ENCODE results near the gene ASTN1.

Gene ASTN1

DNA sequence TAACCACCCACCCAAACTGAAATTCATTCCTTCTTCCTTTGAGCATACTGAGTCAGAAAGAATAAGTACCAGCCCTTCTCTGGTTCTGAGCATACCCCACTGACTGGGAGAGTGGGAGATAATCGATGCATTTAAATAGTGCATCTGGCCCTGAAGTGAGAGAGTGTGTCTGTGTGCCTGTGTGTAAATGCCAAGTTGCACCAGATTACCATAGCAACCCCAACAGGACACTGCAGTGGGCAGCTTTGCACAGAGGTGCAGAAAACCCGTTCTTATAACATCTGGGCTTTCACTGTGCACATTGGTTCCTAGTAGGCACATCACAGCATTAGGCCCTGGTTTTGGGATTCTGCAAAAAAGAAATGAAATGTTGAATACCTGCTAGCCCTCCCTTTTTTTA lies 2.3 kb downstream of the ASTN1 start:
- DNase-seq: no peak

DNA sequence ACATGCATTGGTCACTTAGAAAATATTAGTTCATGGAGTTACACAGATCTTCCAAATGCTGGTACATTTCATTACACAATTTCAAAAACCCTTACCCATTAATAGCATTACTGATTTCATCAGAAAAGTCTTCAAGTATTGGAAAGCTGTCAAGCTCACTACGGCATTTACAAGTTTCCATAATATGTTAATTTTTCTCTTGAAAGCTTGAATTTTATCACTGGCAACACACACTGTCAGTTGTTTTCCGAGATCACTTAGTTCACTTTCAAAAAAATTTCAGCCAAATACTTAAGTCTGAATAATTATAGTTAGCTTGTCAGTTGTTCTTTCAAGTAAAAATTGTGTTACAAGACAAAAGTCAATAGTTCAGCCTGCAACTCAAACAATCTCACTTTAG lies 18.0 kb downstream of the ASTN1 start:
- DNase-seq: no peak

DNA sequence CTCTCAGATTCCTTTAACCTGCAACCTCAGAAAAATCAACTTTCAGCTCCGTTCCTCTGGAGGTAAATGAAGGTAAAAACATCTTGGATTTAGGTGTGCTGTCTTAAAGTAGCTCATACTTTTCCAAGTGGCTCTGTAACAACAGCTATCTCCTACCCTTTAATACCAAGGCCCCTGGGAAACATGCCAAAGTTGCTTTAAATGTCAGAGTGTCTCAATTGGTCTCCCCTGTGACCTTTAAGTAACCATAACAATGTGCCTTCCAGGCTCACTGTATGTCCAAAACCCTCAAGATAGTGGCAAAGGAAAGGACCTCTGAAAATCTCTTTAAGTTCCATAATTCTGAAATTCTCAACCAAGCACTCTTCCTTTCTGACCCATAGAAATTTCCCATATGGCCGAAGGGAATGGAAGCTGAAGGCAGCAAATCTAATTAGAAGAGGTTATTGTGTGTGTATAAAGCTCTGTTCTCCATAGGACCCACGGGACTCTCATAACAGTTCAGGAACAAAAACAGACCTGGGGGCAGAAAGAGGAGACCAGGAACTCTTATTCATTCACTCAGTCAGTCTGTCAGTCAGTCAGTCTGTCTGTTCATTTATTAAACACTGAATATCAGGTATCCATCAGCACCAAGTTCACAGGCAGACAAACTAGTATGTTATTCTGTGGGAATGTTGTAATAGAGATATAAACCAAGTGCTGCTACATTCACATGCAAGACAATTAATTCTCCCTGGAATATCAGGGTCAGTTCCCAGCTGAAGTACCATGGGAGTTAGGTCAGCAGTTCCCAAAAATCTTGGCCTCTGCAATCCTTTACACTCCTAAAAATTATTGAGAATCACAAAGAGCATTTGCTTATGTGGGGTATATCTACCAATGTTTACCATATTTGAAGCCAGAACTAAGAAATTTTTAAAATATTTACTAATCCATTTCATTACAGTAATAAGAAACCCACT lies 19.1 kb downstream of the ASTN1 start:
- DNase-seq: no peak

DNA sequence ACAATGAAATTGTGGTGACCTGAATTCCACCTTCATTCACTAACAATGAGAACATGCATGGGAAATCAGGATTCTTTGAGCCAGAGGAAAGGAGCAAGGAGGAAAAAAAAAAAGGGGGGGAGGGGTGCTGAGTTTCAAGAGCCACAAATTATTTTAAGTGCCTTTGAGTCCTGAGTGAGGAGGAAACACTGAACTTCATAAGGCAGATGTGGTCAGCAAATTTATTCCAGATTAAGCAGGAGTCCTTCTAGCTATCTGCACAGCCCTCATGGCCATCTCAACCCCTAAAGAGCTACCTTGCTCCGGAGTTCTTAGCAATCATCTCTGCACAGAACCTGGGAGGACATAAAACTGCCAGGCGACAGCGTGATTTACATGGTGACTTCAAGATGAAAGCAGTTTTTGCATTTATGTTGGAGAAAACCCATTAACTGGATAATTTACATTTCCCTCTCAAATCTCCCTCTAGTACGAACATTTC lies 21.7 kb downstream of the ASTN1 start:
- no peak for DNase-seq

DNA sequence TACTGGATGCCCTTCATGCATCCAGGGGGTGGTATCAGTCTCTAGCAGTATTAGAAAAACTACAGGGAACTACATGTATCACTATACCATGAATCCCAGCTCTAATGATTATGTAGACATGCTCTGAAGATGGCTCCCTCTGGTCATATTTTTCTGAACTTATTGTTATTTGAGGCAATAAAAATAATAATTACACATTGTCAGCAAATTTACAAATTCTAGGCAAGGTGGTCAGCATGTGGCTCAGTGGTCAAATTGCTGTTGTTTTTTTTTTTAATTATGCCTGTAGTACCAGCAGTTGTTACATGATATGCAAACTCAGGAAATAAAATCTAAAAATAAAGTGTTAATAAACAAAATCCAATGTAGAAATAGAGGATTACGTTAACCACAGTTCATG lies 22.5 kb downstream of the ASTN1 start:
- DNase-seq: no peak

DNA sequence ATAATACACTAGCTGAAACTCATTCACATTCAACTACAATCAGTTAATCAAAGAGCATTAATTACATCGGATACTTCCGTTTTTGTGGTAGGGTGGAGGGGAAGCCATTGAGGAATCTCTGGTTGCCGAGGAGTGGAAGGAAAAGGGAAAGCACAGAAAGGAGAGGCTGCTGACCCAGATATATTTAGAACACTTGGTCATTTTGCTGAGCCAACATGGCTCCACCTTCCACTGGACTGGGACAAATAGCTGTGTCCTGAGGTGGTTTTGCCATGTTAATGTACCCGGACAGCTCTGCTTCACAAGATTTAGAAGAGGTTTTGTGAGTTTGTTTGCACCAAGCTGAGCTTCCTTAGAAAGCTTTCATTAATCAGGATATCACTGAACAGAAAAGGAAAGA lies 26.2 kb downstream of the ASTN1 start:
- no peak for DNase-seq

DNA sequence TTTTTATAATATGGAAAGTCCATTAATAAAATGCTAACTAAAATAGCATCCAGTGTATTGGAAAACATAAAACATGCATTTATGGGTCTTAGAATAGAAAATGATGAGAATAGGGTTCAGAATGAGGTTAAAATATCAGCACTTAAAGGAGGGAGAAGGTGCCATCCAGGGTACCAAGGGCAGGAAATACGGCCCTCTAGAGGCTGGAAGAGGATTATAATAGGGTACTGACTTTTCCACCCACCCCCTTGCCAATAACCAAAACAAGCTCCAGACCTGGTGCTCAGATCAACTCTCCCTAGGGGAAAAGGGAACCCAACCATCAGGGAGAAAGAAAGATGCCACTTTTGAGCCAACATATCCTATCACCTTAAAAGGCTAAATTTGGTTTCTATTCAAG lies 26.7 kb downstream of the ASTN1 start:
- DNase-seq: no peak

DNA sequence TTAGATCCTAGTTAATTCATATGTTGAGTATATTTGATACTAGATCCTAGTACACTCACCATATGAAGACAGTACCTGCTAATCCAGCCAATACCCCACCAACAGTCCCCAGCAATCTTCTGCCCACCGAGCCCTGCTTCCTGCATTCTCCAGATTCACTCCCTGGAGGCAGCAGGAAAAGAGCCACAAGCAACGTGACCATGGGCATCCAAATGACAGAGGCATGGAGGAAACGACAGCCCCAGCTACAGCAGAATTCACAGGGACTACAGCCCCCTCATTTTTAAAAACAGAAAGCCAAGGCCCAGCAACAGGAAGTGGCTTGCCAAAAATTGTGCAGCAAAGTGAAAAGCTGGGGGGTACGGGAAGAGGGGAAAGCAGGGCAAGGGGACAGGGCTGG lies 29.3 kb downstream of the ASTN1 start:
- DNase-seq: no peak

DNA sequence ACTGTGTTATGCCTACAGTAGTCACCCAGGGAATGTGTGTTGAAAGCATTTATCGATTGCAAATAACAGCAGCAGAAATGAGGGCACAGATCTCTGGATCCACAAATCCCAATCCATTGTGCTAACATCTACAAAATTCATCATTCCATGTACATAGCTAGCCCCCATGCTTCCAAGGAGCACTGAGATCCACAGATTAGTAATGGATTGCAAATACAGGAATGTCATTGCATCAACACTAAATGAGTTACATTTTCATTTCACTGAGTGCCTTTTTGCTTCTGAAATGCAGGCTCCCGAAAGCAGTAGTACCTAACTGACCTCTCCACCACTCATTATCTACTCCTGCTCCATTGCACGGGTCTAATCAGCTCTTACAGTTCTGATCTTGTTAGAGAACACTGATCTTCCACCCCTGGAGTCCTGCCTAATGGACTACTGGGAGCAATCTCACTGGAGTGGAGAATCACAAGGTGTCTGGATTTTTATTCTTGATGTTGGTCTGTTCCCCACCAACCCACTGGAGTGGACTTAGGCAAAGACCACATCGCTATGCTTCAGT lies 30.5 kb downstream of the ASTN1 start:
- DNase-seq: no peak

DNA sequence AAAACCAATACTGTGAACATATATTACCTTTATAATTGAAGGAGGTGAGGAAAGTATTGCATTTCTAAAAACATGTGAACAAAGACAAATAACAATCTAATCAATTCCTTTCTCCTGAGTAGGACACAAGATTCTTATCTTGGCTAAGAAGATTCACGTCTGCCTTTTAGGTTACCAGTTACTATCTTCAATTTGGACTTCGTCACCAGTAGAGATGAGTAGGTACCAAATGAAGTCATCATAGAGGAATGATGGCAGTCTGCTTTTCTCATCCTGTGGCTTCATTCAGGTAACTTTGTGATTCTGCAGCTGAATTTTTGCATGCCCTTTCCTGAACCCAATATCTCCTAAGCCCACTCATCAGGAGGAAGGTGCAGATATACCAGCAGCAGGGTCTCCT lies 32.4 kb downstream of the ASTN1 start:
- no peak for DNase-seq

DNA sequence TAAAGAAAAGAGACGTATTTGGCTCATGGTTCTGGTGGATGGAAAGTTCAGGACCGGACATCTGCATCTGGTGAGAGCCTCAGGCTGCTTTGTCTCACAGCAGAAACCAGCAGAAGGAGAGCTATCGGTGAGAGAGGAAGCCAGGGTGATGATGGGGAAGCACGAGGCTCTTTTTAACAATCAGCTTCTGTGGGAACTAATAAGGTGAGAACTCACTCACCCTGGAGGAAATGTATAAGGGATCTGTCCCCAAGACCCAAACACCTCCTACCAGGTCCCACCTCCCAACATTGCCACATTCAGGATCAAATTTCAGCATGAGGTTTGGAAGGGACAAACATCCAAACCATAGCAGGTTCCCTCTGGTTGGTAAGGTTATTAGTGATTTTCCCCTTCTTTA lies 32.8 kb downstream of the ASTN1 start:
- no peak for DNase-seq

DNA sequence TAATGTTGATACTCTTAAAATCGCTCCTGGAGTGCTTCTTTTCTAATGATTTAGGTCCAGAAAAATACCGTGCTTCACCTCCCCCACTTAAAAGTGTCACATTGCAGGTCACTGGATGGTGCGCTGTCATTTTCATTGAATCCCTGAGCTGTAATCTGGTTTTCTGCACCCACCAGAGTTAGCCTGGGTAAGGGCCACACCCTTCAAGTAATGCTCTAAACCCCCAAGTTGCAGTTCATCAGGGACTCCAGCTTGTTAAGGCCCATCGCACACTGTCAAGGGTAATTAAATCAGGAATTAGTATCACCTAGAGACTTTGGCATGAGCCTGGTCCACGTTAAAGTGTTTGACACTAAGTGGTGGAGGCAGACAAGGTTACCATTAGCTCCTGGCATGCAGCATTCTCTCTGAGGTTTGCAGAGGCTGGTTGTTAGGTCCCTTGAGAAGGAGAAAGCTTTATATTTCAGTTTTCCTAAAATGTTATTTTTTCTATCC lies 34.0 kb downstream of the ASTN1 start:
- no peak for DNase-seq

DNA sequence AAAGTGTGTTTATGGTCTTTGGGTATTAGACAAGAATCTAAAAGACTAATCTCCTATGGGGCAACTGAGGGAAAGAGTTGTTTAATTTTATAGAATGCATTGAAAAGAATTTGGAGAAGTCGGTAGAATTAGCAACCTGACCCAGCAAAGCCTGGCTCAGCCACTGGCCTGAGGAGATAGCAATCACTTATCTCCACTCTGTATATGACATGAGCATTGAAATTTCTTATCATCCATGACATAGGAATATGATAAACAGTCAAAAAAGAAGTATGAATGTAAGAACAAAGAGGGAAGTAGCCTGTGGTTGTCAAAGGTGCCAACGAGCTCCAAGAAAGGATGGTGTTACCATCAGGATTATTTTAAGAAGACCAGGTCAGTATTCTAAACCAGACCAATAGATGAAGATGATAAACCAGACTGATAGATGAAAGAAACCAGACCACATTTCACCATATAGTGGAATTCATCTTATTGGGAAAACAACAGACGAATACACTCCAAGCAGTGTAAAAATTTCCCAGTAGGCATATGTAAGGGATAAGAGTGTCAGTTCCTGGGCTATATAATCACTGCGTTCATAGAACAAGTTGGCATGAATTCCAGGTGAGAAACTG lies 35.7 kb downstream of the ASTN1 start:
- DNase-seq: no peak

DNA sequence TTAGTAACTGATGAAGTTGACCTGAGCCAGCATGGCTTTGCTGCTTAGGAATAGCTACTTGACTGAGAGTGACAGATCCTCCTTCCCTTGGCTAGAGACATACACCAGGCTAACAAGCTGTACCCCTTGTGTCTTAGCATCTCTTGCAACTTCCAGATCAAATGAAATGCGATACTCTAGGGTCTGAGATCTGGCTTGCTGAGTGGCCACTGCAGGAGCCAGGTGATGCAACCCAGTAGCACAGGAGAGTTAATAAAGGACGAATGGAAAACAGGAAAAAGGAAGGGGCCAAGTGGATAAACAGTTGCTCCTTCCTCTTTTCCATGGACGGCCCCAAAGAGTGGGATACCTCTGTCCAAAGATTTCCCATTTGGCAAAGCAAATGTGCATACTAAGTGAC lies 38.2 kb downstream of the ASTN1 start:
- DNase-seq: no peak

DNA sequence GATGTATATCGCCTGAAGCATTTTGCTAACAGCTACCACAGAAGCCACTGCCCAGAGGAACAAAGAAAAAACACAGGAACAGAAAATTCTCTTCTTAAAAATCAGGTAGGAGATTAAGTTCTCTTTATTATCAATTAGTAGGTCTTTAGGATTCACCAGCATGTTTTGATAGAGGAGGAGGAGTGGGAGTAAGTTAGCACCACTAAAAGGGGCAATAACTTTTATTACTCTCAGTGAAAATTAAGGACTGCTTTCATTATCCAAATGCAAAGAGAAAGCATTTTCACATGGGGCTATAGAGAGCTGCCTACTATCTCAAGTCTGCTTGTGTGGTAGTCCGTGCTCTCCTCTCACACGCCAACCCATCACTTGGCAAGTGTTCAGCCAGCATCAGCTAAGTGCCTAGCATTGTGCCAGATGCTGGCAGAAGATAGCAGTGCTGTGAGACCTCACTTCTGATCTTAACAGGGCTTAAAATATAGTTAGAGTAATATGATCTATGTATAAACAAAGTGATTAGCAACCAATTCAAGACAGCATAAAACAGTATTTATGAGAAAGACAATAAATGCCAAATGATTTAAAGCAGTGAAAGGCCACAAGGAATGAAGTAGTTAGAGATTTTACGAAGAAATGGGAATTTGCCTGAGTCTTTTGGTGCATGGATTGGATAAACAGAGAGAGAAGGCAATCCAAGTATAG lies 39.8 kb downstream of the ASTN1 start:
- no peak for DNase-seq

DNA sequence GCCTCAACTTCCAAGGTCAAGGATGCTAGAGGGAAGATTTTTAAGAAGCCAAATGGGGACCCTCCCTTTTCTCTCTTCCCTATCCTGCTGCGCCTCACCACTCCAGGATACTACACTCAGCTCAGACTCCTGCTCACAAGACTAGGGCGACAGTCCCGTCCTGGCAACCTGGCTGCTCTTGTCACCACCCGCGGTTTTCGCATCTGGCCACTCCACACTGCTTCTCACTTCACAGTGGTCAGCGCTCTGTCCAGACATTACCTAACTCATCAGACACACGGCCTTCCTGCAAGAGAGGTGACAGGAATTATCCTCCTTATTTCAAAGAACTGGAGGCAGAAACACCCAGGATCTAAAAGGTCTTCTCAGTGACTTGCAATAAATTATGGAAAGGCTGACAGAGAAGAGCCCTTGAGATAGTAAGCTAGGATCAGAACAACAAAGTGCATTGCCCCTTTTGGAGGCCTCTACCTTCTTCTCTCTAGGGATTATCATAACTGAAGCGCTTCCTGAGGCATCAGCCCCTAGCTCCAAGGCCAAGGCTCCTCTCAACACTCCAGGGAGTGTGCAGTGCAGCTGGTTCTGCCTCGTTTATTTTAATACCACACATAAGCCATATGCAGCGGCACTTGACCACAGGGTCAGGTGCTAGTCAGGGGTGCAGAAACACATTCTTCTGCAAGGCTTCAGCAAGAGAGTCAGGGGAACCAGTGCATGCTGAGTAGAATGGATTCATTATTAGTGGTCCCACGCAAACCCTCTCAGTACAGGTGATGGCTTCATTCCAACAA lies 41.9 kb downstream of the ASTN1 start:
- no peak for DNase-seq

DNA sequence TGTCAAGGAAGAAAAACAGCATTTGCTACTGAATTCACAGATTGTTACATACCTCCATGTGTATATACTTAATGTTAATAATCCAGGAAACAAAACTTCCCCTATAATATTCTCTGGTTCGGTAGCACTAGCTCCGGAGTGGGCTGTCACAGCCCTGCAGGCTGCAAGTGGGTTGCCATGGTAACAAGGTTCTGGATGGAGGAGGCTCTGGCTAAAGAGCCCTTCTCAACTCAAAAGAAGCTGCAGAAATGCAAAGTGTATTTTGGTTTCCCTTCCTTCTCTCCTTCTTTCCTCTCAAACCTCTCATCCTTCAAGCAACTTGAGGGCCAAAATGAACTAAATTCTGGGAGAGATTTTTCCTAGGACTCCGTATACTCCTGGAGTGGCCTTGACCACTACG lies 45.2 kb downstream of the ASTN1 start:
- no peak for DNase-seq

DNA sequence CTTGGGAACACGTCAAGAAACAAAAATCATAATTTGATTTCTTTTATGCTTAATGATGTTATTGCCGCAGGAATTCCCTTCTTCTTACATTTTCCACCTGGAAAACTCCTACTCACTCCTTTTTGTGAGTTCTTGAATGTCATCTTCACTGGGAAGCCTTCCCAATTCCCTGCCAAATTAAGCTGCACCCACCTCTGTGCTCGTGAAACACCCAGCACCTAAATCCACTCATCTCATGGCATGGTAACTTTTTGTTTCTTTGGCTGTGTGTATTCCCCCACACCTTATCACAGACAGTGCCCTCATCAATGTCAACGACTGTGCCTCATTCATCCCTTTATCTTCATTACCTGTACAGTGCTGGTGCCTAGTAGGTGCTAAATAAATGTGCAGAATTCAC lies 45.6 kb downstream of the ASTN1 start:
- DNase-seq: no peak

DNA sequence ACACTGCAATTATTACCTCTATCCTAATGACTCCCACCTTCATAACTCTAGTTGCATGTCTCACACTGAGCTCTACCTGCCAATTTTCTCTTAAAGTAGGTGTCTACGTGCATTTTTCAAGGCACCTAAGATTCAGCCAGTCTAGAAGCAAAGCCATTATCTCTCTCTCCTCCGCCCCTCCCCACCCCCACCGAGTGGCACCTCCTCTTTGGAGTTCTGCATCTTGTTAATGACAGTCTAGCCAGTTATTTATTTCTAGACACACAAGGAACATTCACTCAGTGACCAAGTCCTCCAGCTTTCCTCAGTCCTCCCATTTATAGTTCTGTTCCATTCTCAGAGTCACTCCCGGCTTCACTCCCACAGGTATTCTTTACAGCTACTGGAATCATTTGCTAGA lies 47.6 kb downstream of the ASTN1 start:
- DNase-seq: no peak

DNA sequence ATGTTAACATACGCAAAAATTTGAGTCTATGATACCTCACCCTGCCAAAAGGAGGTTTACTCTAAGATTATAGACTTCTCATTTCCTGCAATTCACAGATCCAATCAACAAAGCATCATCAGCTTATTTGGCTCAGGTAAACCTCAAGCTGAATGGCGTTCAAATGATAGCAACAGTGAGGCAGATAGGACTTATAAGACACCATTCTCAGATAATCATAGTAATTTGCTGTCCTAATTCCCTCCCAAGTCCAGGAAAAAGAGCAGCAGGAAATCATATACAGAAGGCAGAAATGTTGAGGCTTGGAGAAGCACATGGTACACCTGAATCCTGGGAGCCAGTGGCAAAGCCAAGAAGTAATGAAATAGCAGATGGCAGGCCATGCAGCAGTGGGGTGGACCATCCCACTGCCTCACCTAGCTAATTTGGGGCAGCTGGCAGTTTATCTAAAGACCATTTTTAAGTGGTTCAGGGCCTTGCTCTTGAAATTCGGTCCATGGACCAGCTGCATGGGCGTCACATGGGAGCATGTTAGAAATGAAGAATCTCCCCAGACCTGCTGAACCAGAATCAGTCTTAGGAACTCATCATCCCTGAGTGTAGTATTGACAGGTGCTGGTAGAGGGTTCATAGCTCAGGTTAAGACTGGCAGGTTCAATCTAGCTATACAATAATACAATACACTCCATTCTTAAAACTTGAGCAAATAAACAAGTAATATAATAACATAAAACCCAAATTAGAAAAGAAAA lies 57.7 kb downstream of the ASTN1 start:
- DNase-seq: no peak

DNA sequence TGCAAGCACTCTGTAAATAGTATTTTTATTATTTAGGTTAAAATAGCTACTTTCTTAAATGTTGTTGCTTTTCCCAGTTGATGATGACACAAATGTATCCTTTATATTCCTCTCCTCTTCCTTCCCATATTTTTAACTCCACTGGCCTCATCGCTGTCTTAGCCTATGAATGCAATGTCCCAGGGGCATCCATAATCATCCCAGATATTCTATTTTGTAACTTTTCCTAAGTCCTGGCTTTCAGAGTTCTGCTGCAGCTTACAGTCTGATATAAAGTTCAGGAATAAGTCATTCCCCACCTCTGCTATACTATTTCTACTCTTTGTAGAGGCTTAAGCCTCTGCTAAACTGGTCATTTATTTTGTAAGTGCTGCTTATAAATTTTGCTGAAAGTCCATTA lies 58.3 kb downstream of the ASTN1 start:
- DNase-seq: no peak

All from activated CD4-positive, alpha-beta T cell treated with anti-CD3 and anti-CD28 coated beads, Interleukin-10, Interleukin-2, amounts not matched to agents 100 ng/mL and 50 ng/mL, durations not matched to agents 16 hours and 8 hours (primary cell).